SK-MEL-5 (cell line): Measurements from ENCODE around the gene ATF3. TPM values are rescaled to one million over a fixed set of nuclear protein-coding genes. Genes with fewer than 3 reads are reported as not detected.
"Not testable (repeated sequence)": the region's sequence is repeated elsewhere in the genome, so short reads cannot be mapped to it uniquely, and the experiment has no call there.

Experiments used
- DNase-seq: peaks from one replicate; pipeline ENCODE4 v3.0.0-alpha.2; 2016; ENCODE audit warnings: low read depth, low spot score
- in situ Hi-C: cut with HindIII; loops from 2 replicates; pipeline ENCODE4 v1.10.0; 2016; ENCODE audit warnings: low sequenced_read_pairs, high pct_unique_total_duplicates, low pct_unique_long_range_greater_than_20kb
- total RNA-seq: library from RNA; depleted of rRNA; stranded (reverse); fragments of >200 nt; shearing (Covaris generic); gene quantifications from 2 replicates; pipeline ENCODE4 v1.2.3, GENCODE V29; 2014; rRNA removed

The ATF3 gene
- total RNA-seq, 1 experiment from 2014 or later = 11.9 TPM

DNA sequence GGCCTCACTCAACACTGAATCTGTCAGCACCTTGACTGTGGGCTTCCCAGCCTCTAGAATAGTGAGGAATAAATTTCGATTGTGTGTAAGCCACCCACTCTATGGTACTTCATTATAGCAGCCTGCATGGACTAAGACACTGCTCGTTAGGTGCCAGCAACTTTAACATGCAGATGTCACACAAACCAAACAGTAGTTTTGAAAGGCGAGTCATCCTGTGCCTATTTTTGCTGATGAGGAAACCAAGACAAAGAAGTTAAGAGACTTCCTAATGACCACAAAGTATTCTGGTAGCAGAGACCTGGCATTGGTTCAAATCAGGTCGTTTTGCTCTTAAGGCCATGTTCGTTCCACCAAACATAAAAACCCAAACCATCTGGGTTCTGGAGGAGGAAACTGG lies 48.2 kb downstream of the ATF3 start:
- in situ Hi-C loops = no loop called here
- no peak for DNase-seq

DNA sequence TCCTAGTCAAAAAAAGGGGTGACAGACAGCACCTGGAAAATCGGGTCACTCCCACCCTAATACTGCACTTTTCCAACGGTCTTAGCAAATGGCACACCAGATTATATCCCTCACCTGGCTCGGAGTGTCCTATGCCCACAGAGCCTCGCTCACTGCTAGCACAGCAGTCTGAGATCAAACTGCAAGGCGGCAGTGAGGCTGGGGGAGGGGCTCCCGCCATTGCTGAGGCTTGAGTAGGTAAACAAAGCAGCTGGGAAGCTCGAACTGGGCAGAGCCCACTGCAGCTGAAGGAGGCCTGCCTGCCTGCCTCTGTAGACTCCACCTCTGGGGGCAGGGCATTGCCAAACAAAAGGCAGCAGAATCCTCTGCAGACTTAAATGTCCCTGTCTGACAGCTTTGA lies 49.7 kb downstream of the ATF3 start:
- DNase-seq, in situ Hi-C loops: not testable (repeated sequence)

DNA sequence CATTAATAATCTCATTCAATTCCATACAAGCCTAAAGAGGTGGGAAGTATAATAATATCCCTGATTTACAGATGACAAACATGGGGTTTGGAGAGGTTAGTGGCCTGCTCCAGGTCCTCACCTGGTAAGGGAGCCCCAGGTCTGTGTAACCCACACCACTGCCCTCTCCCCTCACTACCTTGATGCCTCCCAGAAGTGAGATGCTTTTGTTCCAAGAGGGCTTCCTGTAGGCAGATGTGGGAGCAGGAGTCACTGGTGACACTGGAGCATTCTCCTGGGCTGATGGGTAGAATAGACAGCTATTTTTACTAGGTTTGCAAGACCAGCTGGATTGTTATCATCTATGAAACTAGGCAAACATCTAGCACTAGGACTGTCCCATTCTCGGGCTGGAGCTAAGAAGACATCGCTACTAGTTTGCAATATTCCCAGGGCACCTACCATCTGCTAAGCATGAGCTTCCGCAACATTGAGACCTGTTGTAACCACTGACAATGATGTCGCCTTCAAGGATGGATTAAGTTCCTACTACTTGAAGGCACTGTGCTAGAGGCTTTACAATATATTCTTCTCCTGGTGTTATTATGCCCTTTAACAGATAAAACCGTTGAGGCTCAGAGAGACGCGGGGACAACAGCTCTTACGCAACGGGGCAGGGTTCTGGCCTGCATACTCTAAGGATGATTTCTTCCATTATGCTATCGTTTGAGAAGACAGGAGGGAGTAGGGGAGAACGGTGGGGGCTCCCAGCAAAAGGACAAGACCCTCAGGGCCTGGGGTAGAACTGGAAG lies 56.0 kb downstream of the ATF3 start:
- no peak for DNase-seq
- in situ Hi-C loops = no loop called here

DNA sequence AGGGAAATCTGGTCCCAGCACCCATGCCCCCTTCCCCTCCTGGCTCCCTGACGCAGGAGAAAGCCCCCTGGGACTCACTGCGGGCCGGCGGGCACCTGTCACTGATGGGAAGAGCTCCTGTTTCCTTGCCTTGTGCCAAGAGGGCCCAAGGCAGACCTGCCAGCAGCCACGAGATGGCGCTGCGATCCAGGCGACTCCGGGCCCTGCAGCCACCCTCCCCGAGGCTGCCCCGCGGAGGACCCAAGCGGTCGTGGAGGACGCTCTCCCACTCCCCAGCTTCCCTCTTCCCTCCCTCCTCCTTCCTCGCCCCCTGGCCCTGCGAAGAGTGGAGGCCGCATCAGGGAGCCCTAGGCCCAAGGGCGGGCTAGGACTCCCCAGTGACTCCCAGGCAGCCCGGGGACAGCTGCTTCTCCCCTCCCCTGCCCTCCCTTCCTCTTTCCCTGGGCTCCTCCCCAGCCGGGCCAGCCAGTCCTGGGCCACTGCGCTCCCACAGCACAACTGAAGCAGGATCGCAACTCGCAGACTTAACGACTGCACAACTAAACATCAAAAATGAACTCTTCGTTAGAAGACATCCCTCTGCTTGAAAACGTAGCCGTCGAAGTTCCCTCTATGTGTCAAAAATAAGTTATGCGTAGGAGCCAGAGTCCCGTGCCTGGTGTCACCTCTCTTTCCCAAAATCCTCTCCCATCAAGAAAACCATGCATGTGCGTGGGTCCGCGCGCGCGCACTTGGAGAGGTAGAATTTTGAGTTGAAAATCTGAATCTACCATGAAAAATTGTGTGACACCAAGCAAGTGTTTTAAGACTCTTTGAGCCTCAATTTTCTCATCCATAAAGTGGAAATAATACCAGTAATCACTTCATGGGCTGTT lies 56.9 kb downstream of the ATF3 start:
- peak; percentile 65 for DNase-seq
- in situ Hi-C loops = no loop called here

DNA sequence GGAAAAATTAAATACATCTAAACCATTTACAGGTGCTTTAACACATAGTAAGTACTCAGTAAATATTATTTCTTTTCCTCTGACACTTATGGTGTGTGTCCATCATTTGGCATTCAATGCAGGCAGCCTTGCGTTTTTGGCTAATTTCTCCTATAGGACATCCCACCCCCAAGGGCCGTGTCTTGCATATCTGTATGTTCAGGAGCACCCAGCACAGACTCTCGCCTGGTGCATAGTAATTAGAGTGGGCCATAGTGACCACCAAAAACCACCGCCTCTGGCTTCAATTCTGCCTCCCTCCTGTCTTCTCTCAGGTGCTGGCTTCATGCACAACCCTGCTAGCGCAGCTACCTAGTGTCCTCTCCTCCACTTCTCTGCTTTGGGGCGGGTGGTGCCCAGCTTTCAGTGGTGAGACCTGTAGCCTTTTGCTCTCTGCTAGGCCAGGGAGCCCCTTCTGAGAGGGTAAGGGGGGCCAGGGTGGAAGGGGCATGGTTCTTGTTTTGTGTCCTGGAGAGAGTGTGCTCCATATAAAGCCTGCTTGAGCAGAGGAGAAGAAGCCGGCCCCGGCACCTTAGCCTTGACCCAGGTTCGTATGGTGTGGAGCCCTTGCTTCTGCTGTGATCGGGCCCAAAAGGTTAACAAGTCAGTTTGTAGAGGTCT lies 57.7 kb downstream of the ATF3 start:
- DNase-seq = no peak
- in situ Hi-C loops = no loop called here

DNA sequence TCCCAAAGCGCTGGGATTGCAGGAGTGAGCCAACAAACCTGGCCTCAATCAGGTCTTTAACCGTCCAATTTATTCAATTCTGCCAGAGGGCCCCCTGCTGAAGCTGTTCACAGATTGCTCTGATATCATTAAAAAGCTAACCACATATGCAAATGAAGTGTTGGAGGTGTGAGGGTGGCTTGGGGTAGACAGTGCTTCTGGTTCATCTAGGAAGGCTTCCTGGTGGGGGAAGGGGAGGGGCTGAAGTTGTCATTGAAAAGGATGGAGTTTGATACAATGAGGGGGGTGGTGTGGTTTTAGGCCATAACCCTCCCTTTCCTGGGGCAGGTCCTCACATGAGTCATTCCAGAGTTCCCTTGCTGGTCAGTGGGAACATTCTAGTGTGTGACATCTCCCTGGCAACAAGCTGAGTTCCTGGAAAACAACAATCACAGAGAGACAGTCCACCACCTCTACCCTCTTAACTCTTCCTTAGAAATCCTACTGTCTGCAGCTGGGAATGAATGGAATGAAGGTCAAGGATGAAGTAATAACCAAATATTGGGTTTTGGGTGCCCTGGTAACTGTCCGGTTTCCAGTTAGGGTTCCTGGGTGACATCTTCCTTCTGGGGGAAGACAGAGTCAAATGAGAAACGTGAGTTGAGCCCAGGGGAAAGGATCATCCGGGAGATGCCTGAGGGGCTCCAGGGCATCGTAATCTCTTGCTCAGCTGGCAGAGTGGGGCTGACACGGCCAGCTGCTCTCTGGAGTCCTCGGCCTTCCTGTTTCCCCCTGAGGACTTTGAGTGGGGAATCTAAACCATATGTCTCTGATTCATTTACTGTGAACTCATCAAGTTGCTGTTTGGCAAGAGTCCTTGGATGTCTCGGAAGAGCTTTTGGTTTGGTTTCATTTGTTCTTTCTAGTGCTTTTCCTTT lies 58.9 kb downstream of the ATF3 start:
- in situ Hi-C loops = no loop called here
- peak; percentile 16 for DNase-seq

DNA sequence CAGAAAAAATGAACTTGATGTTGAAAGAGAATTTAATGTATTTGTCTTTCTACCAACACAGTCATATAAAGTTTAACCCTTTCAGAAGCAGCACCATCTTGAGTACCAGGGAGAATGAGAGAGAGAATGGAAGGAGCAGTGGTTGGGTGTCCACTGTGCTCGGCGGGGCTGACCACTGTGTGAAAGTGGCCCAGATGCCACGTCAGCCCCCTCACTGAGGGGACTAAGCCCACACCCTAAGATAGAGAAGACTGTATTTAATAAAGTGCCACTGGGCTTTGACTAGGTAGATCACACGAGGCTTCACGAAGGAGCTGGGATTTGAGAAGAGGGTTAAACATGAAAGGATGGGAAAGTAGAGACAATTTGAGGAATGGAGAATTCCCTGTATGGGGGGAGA lies 59.9 kb downstream of the ATF3 start:
- in situ Hi-C loops = no loop called here
- no peak for DNase-seq

DNA sequence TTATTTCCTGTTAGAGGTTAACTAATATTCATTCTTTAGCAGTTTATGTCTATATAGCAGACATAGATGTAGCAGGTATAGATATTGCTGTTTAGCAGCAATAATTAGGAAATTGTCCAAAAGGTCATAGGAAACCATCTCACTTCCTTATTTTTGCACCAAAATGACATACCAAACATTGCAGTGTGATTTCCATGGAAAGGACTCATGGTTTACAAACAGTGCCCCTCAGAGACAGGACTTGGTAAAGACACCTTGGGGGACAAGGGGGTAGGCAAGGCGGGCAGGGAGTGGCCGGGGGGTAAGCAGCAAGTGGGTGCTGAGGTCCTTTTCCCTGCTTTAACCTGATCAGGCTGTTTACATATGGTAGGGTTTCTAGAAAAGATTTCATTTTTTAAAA lies 60.5 kb downstream of the ATF3 start:
- in situ Hi-C loops = no loop called here
- peak; percentile 64 for DNase-seq

DNA sequence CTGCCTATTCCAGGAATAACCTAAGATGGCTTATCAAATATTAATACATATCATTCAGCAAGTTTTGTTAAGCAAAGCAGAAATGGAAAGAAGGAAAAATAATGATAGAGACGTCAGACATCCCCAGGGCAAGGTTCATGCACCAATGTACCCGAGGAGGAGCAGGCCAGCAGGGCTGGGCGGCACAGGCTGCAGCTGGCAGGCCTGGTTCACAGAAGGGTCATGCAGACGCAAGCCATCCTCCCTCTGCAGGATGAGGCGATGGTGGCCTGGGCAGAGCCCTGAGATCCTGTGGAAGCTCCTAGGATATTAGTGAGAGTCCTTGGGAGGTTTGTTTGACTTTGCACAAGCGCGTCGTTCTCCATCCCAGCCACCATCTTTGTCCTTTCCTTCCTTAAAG lies 61.0 kb downstream of the ATF3 start:
- DNase-seq = no peak
- in situ Hi-C loops = no loop called here

DNA sequence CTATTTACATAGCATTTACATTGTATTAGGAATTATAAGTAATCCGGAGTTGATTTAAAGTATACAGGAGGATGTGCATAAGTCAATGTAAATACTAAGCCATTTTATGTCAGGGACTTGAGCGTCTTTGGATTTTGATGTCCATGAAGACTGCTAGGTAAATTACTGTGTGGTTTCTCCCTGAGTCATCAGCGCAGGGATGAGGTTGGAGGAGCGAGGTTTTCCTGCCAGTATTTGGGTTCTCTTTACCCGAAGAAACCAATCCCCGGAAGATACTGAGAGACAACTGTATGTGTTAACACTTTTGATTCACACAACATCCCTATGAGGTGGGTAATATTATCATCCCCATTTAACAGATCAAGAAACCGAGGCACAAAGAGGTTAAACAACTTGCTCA lies 61.7 kb downstream of the ATF3 start:
- DNase-seq = no peak
- in situ Hi-C loops = no loop called here

Other genes starting within 250 kb of the ATF3 start
- 23.8 and 27.4 TPM in 2 replicates for gene PACC1, start 193.9 kb upstream of the ATF3 start, total RNA-seq
- 102 and 114 TPM in 2 replicates for gene NENF, start 175.8 kb upstream of the ATF3 start, total RNA-seq
- gene BATF3, start 91.1 kb downstream of the ATF3 start, total RNA-seq = 6.9 and 7.4 TPM in 2 replicates
- gene NSL1, start 183.0 kb downstream of the ATF3 start, total RNA-seq = 34.7 and 42.5 TPM in 2 replicates
- gene TATDN3, start 183.1 kb downstream of the ATF3 start, total RNA-seq = 29.9 and 33.5 TPM in 2 replicates
- gene SPATA45, start 238.9 kb downstream of the ATF3 start, total RNA-seq = 0.40 TPM in 1 of 2 replicates, not detected in the other
- gene FLVCR1, start 249.5 kb downstream of the ATF3 start, total RNA-seq = 17.3 and 17.7 TPM in 2 replicates